B cell (primary cell): ENCODE results near the gene ATAD2B.

Experiments used
- EZH2 ChIP-seq: IDR thresholded peaks from 2 replicates; pipeline ENCODE4 v1.6.1; 2012; ENCODE audit warnings: borderline replicate concordance, low read depth, mild to moderate bottlenecking, moderate library complexity, low read length; ENCODE audit not compliant: insufficient read depth, poor library complexity, severe bottlenecking
- TF ChIP-seq, protein P1 (sequence below): fragments of 200-600 bp; IDR thresholded peaks from one replicate; pipeline ENCODE4 v1.8.0; 2022; ENCODE audit warnings: antibody characterized with exemption, mild to moderate bottlenecking

GRCh38 chr2:23905155-23905554, 21.8 kb downstream of the ATAD2B start:
- TF ChIP-seq, protein P1, sequence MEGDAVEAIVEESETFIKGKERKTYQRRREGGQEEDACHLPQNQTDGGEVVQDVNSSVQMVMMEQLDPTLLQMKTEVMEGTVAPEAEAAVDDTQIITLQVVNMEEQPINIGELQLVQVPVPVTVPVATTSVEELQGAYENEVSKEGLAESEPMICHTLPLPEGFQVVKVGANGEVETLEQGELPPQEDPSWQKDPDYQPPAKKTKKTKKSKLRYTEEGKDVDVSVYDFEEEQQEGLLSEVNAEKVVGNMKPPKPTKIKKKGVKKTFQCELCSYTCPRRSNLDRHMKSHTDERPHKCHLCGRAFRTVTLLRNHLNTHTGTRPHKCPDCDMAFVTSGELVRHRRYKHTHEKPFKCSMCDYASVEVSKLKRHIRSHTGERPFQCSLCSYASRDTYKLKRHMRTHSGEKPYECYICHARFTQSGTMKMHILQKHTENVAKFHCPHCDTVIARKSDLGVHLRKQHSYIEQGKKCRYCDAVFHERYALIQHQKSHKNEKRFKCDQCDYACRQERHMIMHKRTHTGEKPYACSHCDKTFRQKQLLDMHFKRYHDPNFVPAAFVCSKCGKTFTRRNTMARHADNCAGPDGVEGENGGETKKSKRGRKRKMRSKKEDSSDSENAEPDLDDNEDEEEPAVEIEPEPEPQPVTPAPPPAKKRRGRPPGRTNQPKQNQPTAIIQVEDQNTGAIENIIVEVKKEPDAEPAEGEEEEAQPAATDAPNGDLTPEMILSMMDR: no peak
- no peak for TF ChIP-seq EZH2
